SK-N-SH (cell line): Measurements from ENCODE around the gene RREB1.

Experiments
- CHD2 ChIP-seq: fragments of 150-350 bp; IDR thresholded peaks from 2 replicates; pipeline ENCODE4 v1.6.1; 2018; ENCODE audit warnings: low read length; ENCODE audit not compliant: partially characterized antibody
- ELF1 ChIP-seq: IDR thresholded peaks from 2 replicates; pipeline ENCODE4 v1.4.0; 2012
- EP300 ChIP-seq, 2 experiments: IDR thresholded peaks; 2 replicates each; pipeline versions ENCODE4 v1.4.0 to v1.6.1; 2012; ENCODE audit warnings: borderline replicate concordance in 1 of 2, low read depth in 1 of 2, low read length in 1 of 2
- EZH2phosphoT487 ChIP-seq: fragments of 200-600 bp; sonication (generic); IDR thresholded peaks from 2 replicates; pipeline ENCODE4 v1.6.1; 2017; ENCODE audit warnings: low read depth, mixed run types, mild to moderate bottlenecking, antibody characterized with exemption, moderate library complexity, borderline replicate concordance
- NRF1 ChIP-seq: IDR thresholded peaks from 2 replicates; pipeline ENCODE4 v1.6.1; 2012; ENCODE audit warnings: low read depth, mild to moderate bottlenecking, low read length
- RAD21 ChIP-seq: IDR thresholded peaks from 2 replicates; pipeline ENCODE4 v1.6.1; 2012; ENCODE audit warnings: mild to moderate bottlenecking, low read length
- TAF1 ChIP-seq: IDR thresholded peaks from 2 replicates; pipeline ENCODE4 v1.6.1; 2012; ENCODE audit warnings: low read depth, mild to moderate bottlenecking, low read length, moderate library complexity, borderline replicate concordance
- TF ChIP-seq, protein P1 (sequence below): fragments of 200-600 bp; sonication (generic); IDR thresholded peaks from 2 replicates; pipeline ENCODE4 v1.6.1; 2017; ENCODE audit warnings: antibody characterized with exemption, mild to moderate bottlenecking, moderate library complexity
- TF ChIP-seq, protein P2 (sequence below): IDR thresholded peaks from 2 replicates; pipeline ENCODE4 v1.6.1; 2012; ENCODE audit warnings: mild to moderate bottlenecking, low read depth, low read length, moderate library complexity
- TF ChIP-seq, protein P3 (sequence below): fragments of 150-350 bp; IDR thresholded peaks from 2 replicates; pipeline ENCODE4 v1.6.1; 2017; ENCODE audit warnings: antibody characterized with exemption, low read length, low read depth, borderline replicate concordance
- TF ChIP-seq, protein P4 (sequence below): IDR thresholded peaks from 2 replicates; pipeline ENCODE4 v1.4.0; 2012; ENCODE audit warnings: low read depth

DNA sequence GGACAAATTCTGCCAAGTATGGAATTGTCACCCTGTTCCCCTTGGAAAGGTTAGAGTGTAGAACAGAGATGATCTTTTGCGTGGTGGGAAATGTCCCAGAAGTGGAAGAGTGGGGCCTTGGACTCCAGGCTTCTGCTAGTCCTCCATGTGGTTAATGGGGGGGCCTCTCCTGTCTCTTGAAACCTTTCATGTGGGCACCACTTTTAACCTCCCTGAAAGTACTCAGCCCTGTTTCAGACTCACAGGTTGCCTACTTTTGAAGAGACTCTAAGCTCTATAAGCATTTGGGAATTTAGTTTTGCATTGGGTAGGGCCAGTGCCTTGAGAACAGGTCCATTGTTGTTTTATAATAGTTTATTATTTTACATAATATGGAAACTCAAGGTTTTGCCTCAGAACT, 17.5 kb downstream of the RREB1 start:
- TF ChIP-seq, protein P1, sequence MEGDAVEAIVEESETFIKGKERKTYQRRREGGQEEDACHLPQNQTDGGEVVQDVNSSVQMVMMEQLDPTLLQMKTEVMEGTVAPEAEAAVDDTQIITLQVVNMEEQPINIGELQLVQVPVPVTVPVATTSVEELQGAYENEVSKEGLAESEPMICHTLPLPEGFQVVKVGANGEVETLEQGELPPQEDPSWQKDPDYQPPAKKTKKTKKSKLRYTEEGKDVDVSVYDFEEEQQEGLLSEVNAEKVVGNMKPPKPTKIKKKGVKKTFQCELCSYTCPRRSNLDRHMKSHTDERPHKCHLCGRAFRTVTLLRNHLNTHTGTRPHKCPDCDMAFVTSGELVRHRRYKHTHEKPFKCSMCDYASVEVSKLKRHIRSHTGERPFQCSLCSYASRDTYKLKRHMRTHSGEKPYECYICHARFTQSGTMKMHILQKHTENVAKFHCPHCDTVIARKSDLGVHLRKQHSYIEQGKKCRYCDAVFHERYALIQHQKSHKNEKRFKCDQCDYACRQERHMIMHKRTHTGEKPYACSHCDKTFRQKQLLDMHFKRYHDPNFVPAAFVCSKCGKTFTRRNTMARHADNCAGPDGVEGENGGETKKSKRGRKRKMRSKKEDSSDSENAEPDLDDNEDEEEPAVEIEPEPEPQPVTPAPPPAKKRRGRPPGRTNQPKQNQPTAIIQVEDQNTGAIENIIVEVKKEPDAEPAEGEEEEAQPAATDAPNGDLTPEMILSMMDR, result no peak
- TF ChIP-seq, protein P2, sequence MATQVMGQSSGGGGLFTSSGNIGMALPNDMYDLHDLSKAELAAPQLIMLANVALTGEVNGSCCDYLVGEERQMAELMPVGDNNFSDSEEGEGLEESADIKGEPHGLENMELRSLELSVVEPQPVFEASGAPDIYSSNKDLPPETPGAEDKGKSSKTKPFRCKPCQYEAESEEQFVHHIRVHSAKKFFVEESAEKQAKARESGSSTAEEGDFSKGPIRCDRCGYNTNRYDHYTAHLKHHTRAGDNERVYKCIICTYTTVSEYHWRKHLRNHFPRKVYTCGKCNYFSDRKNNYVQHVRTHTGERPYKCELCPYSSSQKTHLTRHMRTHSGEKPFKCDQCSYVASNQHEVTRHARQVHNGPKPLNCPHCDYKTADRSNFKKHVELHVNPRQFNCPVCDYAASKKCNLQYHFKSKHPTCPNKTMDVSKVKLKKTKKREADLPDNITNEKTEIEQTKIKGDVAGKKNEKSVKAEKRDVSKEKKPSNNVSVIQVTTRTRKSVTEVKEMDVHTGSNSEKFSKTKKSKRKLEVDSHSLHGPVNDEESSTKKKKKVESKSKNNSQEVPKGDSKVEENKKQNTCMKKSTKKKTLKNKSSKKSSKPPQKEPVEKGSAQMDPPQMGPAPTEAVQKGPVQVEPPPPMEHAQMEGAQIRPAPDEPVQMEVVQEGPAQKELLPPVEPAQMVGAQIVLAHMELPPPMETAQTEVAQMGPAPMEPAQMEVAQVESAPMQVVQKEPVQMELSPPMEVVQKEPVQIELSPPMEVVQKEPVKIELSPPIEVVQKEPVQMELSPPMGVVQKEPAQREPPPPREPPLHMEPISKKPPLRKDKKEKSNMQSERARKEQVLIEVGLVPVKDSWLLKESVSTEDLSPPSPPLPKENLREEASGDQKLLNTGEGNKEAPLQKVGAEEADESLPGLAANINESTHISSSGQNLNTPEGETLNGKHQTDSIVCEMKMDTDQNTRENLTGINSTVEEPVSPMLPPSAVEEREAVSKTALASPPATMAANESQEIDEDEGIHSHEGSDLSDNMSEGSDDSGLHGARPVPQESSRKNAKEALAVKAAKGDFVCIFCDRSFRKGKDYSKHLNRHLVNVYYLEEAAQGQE, result no peak
- no peak for TF ChIP-seq EZH2phosphoT487
- TF ChIP-seq EP300 (IDR thresholded peaks at IDR 0.05; ENCODE audit: borderline replicate concordance in 1 of 2, low read depth in 1 of 2, low read length in 1 of 2), result no peak
- TF ChIP-seq TAF1, result no peak
- TF ChIP-seq, protein P3, sequence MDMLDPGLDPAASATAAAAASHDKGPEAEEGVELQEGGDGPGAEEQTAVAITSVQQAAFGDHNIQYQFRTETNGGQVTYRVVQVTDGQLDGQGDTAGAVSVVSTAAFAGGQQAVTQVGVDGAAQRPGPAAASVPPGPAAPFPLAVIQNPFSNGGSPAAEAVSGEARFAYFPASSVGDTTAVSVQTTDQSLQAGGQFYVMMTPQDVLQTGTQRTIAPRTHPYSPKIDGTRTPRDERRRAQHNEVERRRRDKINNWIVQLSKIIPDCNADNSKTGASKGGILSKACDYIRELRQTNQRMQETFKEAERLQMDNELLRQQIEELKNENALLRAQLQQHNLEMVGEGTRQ, result no peak
- TF ChIP-seq RAD21, result no peak
- no peak for TF ChIP-seq CHD2
- TF ChIP-seq, protein P4, sequence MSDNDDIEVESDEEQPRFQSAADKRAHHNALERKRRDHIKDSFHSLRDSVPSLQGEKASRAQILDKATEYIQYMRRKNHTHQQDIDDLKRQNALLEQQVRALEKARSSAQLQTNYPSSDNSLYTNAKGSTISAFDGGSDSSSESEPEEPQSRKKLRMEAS, result no peak
- no peak for TF ChIP-seq ELF1
- TF ChIP-seq NRF1, result no peak
